ENCODE results near the gene PTGES. TPM values are rescaled to one million over a fixed set of nuclear protein-coding genes. Genes with fewer than 3 reads are reported as not detected.

Gene PTGES
- total and polyA plus RNA-seq, 3 experiments from 2014 or later = not detected

DNA sequence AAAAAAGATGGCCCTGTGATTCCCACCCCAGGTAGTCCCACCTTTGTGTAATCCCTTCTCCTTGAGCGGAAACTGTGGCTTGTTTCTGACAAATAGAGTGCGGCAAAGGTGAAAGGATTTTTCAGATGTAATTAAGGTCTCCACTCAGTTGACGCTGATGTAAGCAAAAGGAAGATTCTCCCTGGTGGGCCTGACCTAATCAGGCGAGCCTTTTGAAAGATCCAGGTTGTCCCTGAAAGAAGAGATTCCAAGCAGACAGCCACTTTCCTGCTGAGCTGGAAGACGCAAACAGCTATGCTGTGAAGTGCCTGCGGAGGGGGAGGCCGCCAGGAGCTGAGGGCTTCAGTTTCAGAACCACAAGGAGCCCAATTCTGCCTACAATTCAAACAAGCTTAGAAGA is 24.1 kb downstream of the PTGES start:
- H3K4me1 Mint-ChIP-seq = peaks cover 2 to 3% (median 3%) of the 10 kb centered on the region in 3 donors
- no peaks in the 10 kb centered on the region for H3K9me3 Mint-ChIP-seq
- DNase-seq = no peak
- H3K9me3 ChIP-seq (ENCODE audit: low read length) = no peaks in the 10 kb centered on the region
- ChIA-PET POLR2A (no interaction called here), CTCF (interaction anchor here (5.9 kb wide), 1 partner anchor 10 kb away, joined by 42 read pairs; no protein-coding TSS in a partner anchor)
- no peaks in the 10 kb centered on the region for H3K4me1 ChIP-seq (ENCODE audit: insufficient read depth, low read length)
- H3K27ac ChIP-seq (ENCODE audit: low read depth, low read length) = no peak overlapping the region
- H3K27me3 Mint-ChIP-seq = peaks cover 8 to 13% of the 10 kb centered on the region in 2 donors
- no peak overlapping the region for H3K4me3 Mint-ChIP-seq
- H3K4me3 ChIP-seq (ENCODE audit: low read length) = no peak overlapping the region
- no peak overlapping the region for H3K27ac Mint-ChIP-seq
- H3K36me3 ChIP-seq (ENCODE audit: insufficient read depth, low read length) = no peaks in the 10 kb centered on the region
- H3K36me3 Mint-ChIP-seq = no peaks in the 10 kb centered on the region
- no peaks in the 10 kb centered on the region for H3K27me3 ChIP-seq (ENCODE audit: insufficient read depth, low read length, poor library complexity, severe bottlenecking)

DNA sequence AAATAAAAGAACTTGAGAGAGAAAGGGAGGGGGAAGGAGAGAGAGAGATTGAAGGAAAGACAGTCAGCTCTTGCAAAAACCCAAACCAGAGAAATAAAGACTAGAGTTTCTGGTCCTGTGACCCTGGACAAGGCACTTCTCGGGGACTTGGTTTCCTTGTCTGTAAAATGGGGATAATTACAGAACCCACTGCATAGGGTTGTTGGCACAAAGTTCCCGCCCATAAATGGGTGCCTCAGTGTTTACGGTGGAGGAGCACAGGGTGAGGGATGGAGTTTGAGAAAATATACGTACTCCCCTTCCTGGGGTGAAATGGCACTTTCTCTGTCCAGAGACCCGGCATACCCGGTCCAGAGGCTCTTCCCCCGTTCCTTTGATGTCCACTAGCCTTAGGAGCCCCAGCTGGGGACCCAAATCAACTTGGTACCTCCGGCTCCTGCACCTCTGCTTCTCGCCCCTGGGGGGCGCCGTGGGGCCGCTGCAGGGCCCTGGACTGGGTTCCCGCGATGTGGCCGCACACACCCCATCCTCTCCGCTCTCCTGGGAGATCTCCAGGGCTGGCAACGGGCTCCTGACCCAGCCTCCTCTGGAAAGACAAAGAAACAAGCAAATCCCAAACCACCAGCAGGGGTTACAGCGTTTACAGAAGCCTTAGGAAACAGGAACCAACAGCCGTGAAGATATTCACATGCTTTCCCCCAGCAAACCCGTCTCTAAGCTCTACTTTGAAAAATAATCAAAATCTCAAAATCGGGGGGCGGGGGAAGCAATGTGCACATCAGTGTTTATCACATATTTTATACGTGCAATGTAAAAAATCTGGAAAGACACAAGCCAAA is 26.3 kb downstream of the PTGES start:
- no peaks in the 10 kb centered on the region for H3K36me3 Mint-ChIP-seq
- ChIA-PET CTCF (interaction anchor here (0.7 to 5.9 kb wide), 14 partner anchors 11 to 595 kb away, joined by 3 to 42 read pairs (median 4); no protein-coding TSS in a partner anchor), POLR2A (interaction anchor here (0.6 to 0.9 kb wide), 3 partner anchors 54 to 1174 kb away, joined by 4 to 5 read pairs (median 4); no protein-coding TSS in a partner anchor)
- H3K4me1 Mint-ChIP-seq = peaks cover 2 to 3% (median 3%) of the 10 kb centered on the region in 3 donors
- H3K27ac Mint-ChIP-seq = no peak overlapping the region
- Histone ChIP-seq H3K4me1 (ENCODE audit: insufficient read depth, low read length) (no peaks in the 10 kb centered on the region), H3K27ac (ENCODE audit: low read depth, low read length) (no peak overlapping the region), H3K27me3 (ENCODE audit: insufficient read depth, low read length, poor library complexity, severe bottlenecking) (no peaks in the 10 kb centered on the region), H3K36me3 (ENCODE audit: insufficient read depth, low read length) (no peaks in the 10 kb centered on the region), H3K4me3 (ENCODE audit: low read length) (no peak overlapping the region), H3K9me3 (ENCODE audit: low read length) (no peaks in the 10 kb centered on the region)
- H3K27me3 Mint-ChIP-seq = peaks cover 8 to 13% of the 10 kb centered on the region in 2 donors
- peak overlapping the region in 2 of 7 donors; percentile 46 to 53 for H3K4me3 Mint-ChIP-seq
- no peaks in the 10 kb centered on the region for H3K9me3 Mint-ChIP-seq
- DNase-seq = peak; percentile 30 to 61 (median 38)

DNA sequence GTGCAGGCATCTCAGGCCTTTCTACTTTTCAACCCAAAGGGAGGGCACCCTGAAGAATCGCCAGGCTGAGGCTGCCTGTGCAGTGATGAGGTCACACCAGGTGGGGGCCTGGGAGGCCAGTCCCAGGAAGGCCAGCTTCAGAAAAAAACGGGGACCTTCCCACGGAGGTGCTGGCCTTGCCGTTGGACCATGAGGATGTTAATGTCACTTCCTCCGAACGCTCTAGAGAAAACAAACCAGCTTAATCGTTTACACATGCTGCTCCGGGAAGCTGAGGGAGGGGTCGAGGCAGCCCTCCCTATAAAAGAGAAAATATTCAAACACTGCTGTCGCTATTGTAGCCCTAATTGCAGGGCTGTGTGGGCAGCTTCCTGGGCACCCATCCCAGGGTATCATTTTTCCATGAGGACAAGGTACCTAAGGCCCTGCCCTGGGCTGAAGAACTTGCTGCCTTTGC is 27.0 kb downstream of the PTGES start:
- Histone ChIP-seq H3K27me3 (ENCODE audit: insufficient read depth, low read length, poor library complexity, severe bottlenecking) (no peaks in the 10 kb centered on the region), H3K4me3 (ENCODE audit: low read length) (no peak overlapping the region), H3K36me3 (ENCODE audit: insufficient read depth, low read length) (no peaks in the 10 kb centered on the region), H3K4me1 (ENCODE audit: insufficient read depth, low read length) (no peaks in the 10 kb centered on the region), H3K9me3 (ENCODE audit: low read length) (no peaks in the 10 kb centered on the region), H3K27ac (ENCODE audit: low read depth, low read length) (no peak overlapping the region)
- DNase-seq = no peak
- no peaks in the 10 kb centered on the region for H3K9me3 Mint-ChIP-seq
- POLR2A ChIA-PET = interaction anchor here (0.9 kb wide), 1 partner anchor 586 kb away, joined by 4 read pairs; no protein-coding TSS in a partner anchor
- CTCF ChIA-PET = interaction anchor here (0.5 to 5.9 kb wide), 12 partner anchors 11 to 583 kb away, joined by 3 to 42 read pairs (median 4); no protein-coding TSS in a partner anchor
- no peaks in the 10 kb centered on the region for H3K36me3 Mint-ChIP-seq
- H3K4me1 Mint-ChIP-seq = peaks cover 2 to 3% (median 3%) of the 10 kb centered on the region in 3 donors
- H3K4me3 Mint-ChIP-seq = no peak overlapping the region
- peaks cover 12 to 13% of the 10 kb centered on the region in 2 donors for H3K27me3 Mint-ChIP-seq
- peak overlapping the region in 1 of 8 donors; percentile 57 for H3K27ac Mint-ChIP-seq

DNA sequence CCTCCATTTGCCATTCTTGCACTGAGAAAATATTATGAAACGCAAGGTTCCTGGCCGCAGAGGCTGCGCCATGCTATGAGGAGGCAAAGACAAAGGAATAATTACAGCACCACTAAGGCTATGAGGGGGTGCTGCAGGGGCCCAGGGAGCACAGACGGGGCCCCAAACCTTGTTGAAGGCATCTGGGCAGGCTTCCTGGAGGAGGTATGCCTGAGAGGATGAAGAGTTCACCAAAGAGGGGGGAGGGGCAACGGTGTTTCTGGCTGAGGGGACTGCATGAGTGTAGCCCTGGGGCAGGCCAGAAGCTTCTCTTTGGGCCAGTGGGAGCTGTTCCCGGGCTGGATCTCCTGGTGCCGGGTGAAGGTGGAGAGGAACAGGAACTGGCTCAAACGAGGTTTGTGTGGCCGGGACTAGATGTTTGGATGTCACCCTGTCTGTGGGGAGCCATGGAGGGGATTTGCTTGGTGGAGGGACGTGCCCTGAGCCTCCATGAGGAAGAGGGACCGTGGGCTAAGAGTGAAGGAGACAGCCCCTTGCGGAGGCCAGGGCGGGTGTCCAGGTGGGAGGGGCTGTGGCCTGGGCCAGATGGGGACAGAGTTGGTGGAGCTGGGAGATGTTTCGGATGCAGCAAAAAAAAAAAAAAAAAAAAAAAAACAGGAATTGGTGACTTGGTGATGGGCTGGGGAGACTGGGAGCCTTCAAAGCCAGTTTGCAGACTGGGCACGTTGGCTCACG is 28.2 kb downstream of the PTGES start:
- H3K9me3 ChIP-seq (ENCODE audit: low read length) = no peaks in the 10 kb centered on the region
- Mint-ChIP-seq H3K4me3 (no peak overlapping the region), H3K27ac (no peak overlapping the region), H3K9me3 (no peaks in the 10 kb centered on the region), H3K36me3 (no peaks in the 10 kb centered on the region), H3K27me3 (peaks cover 11% of the 10 kb centered on the region in 2 donors), H3K4me1 (peaks cover 2 to 3% (median 3%) of the 10 kb centered on the region in 3 donors)
- no peak for DNase-seq
- ChIA-PET CTCF (interaction anchor here (0.7 to 5.9 kb wide), 4 partner anchors 9 to 458 kb away, joined by 3 to 42 read pairs (median 16); no protein-coding TSS in a partner anchor), POLR2A (no interaction called here)
- no peaks in the 10 kb centered on the region for H3K36me3 ChIP-seq (ENCODE audit: insufficient read depth, low read length)
- no peaks in the 10 kb centered on the region for H3K4me1 ChIP-seq (ENCODE audit: insufficient read depth, low read length)
- H3K4me3 ChIP-seq (ENCODE audit: low read length) = no peak overlapping the region
- H3K27me3 ChIP-seq (ENCODE audit: insufficient read depth, low read length, poor library complexity, severe bottlenecking) = no peaks in the 10 kb centered on the region
- no peak overlapping the region for H3K27ac ChIP-seq (ENCODE audit: low read depth, low read length)

DNA sequence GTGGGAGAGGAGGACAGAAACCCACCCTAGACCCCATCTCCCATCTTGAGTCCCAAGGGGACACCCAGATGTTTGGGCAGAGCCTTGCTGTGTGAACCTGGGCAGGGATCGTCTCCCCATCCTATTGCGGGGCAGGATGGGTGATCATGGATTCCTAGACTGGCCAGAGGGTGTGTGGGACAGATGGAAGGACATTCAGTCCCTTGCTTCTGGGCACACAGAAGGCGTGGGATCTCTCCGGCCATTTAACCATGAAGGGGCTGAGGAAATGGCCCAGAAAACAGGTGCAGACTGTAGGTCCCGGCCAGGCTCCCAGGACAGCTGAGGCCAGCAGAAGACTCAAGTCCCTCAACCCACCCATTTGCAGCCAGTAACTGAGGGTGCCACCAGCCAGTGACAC is 29.9 kb downstream of the PTGES start:
- Mint-ChIP-seq H3K27ac (no peak overlapping the region), H3K4me1 (peaks cover 2 to 3% (median 3%) of the 10 kb centered on the region in 3 donors), H3K9me3 (no peaks in the 10 kb centered on the region), H3K36me3 (no peaks in the 10 kb centered on the region), H3K27me3 (peaks cover 8 to 10% of the 10 kb centered on the region in 2 donors), H3K4me3 (no peak overlapping the region)
- Histone ChIP-seq H3K4me3 (ENCODE audit: low read length) (no peak overlapping the region), H3K27ac (ENCODE audit: low read depth, low read length) (no peak overlapping the region), H3K4me1 (ENCODE audit: insufficient read depth, low read length) (no peaks in the 10 kb centered on the region), H3K9me3 (ENCODE audit: low read length) (no peaks in the 10 kb centered on the region), H3K27me3 (ENCODE audit: insufficient read depth, low read length, poor library complexity, severe bottlenecking) (no peaks in the 10 kb centered on the region), H3K36me3 (ENCODE audit: insufficient read depth, low read length) (no peaks in the 10 kb centered on the region)
- DNase-seq = no peak
- ChIA-PET CTCF (no interaction called here), POLR2A (no interaction called here)

DNA sequence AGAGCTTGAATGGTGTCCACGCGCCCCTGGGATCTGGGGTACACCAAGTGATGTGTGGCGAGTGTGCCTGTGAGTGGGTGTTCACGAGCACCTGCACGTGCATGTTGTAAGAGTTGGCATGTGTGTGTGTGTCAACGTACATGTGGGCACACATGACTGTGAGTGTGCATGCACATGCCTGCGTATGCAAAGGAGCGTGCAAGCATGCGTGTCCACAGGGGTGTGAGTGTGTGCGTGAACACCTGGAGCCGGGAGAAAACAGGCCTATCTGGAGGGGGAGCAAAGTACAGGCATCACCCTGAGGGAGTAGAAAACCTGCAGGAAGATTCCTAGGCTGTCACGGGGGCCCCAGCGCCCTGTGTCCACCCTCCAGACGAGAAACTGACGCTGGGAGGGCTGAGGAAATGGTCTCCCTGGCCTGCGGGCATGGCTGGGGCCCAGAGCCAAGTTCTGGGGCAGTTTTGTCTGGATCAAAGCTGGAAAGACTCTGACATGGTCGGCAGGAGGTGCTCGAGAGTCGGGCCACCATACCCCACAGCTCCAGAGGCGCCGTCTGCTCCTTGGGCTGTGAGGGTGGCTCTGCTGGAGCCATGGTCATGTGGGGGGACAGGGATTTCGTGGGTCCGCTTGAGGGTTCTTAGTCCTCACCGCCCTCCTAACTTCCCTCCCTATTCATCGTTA is 31.8 kb downstream of the PTGES start:
- H3K36me3 Mint-ChIP-seq = no peaks in the 10 kb centered on the region
- H3K27me3 ChIP-seq (ENCODE audit: insufficient read depth, low read length, poor library complexity, severe bottlenecking) = no peaks in the 10 kb centered on the region
- peaks cover 8 to 12% of the 10 kb centered on the region in 2 donors for H3K27me3 Mint-ChIP-seq
- no peaks in the 10 kb centered on the region for H3K9me3 ChIP-seq (ENCODE audit: low read length)
- POLR2A ChIA-PET = no interaction called here
- CTCF ChIA-PET = no interaction called here
- H3K9me3 Mint-ChIP-seq = no peaks in the 10 kb centered on the region
- H3K36me3 ChIP-seq (ENCODE audit: insufficient read depth, low read length) = no peaks in the 10 kb centered on the region
- no peak for DNase-seq
- no peaks in the 10 kb centered on the region for H3K4me1 Mint-ChIP-seq
- no peaks in the 10 kb centered on the region for H3K4me1 ChIP-seq (ENCODE audit: insufficient read depth, low read length)
- H3K27ac ChIP-seq (ENCODE audit: low read depth, low read length) = no peak overlapping the region
- no peak overlapping the region for H3K4me3 ChIP-seq (ENCODE audit: low read length)
- no peak overlapping the region for H3K4me3 Mint-ChIP-seq
- no peak overlapping the region for H3K27ac Mint-ChIP-seq

DNA sequence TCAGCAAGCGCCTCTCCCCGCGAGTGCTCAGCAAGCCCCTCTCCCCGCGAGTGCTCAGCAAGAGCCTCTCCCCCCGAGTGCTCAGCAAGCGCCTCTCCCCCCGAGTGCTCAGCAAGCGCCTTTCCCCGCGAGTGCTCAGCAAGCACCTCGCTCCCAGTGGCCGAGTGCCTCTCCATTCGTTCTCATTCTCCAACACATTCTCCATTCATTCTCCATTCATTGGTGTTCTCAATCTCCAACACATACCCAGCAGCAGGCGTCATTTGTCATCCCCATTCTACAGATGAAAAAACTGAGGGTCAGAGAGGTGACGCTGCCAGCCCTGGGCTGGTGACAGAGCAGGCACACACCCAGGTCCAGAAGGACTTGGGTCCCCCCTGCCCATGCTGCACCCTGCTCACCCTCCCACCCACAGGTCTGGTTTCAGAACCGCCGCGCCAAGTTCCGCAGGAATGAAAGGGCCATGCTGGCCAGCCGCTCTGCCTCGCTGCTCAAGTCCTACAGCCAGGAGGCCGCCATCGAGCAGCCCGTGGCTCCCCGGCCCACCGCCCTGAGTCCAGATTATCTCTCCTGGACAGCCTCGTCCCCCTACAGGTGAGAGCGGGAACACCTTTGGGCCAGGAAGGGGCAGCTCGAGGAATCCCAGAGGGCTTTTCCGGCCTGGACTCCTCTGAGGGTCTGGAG is 32.5 kb downstream of the PTGES start:
- Histone ChIP-seq H3K4me3 (ENCODE audit: low read length) (no peak overlapping the region), H3K27ac (ENCODE audit: low read depth, low read length) (no peak overlapping the region), H3K36me3 (ENCODE audit: insufficient read depth, low read length) (no peaks in the 10 kb centered on the region), H3K4me1 (ENCODE audit: insufficient read depth, low read length) (no peaks in the 10 kb centered on the region), H3K27me3 (ENCODE audit: insufficient read depth, low read length, poor library complexity, severe bottlenecking) (no peaks in the 10 kb centered on the region), H3K9me3 (ENCODE audit: low read length) (no peaks in the 10 kb centered on the region)
- H3K27ac Mint-ChIP-seq = no peak overlapping the region
- no peaks in the 10 kb centered on the region for H3K4me1 Mint-ChIP-seq
- H3K4me3 Mint-ChIP-seq = no peak overlapping the region
- CTCF ChIA-PET = interaction anchor here (1.0 kb wide), 1 partner anchor 18 kb away, joined by 3 read pairs; no protein-coding TSS in a partner anchor
- no peaks in the 10 kb centered on the region for H3K9me3 Mint-ChIP-seq
- POLR2A ChIA-PET = no interaction called here
- no peaks in the 10 kb centered on the region for H3K36me3 Mint-ChIP-seq
- H3K27me3 Mint-ChIP-seq = peaks cover 6 to 18% of the 10 kb centered on the region in 2 donors
- no peak for DNase-seq
